OCI-LY7 (cell line): ENCODE results near the gene TAPT1. TPM values are rescaled to one million over a fixed set of nuclear protein-coding genes. Genes with fewer than 3 reads are reported as not detected.

Experiments
- BruUV-seq: library from RNA; stranded (reverse); fragments of 400-500 nt; replicated peaks from 2 replicates; lab custom pipeline; 2021; lab: Mats Ljungman, UMichigan
- CTCF ChIA-PET: fragments of 300-600 bp; sonication (Branson Sonifier 250); formaldehyde crosslinking; loops from one replicate; lab custom pipeline; 2022; ENCODE audit warnings: antibody characterized with exemption; ENCODE audit not compliant: unreplicated experiment; lab: Charles Lee
- POLR2A ChIA-PET: fragments of 300-600 bp; sonication (Branson Sonifier 250); formaldehyde crosslinking; loops from one replicate; lab custom pipeline; 2022; ENCODE audit warnings: antibody characterized with exemption; lab: Charles Lee
- DNase-seq: peaks from one replicate; pipeline ENCODE4 v3.0.0-alpha.2; 2015; ENCODE audit warnings: low spot score
- H2AFZ ChIP-seq: fragments of 200-600 bp; sonication (generic), shearing (Covaris generic); 2 replicates; pipeline ENCODE4 v1.6.1; 2014; ENCODE audit warnings: mild to moderate bottlenecking, antibody characterized with exemption, low read length, moderate library complexity
- H3K27ac ChIP-seq: fragments of 200-600 bp; sonication (generic); 2 replicates; pipeline ENCODE4 v1.5.1; 2014; ENCODE audit warnings: mixed run types, low read depth, mild to moderate bottlenecking, moderate library complexity, low read length, inconsistent platforms; ENCODE audit not compliant: poor library complexity, severe bottlenecking
- H3K36me3 ChIP-seq: fragments of 200-600 bp; sonication (generic); 2 replicates; pipeline ENCODE4 v1.6.1; 2014; ENCODE audit warnings: mild to moderate bottlenecking, antibody characterized with exemption, low read length, moderate library complexity, mixed read lengths; ENCODE audit not compliant: insufficient read depth
- H3K4me1 ChIP-seq: fragments of 200-600 bp; sonication (generic); 2 replicates; pipeline ENCODE4 v1.5.1; 2014; ENCODE audit warnings: mild to moderate bottlenecking, low read length; ENCODE audit not compliant: insufficient read depth, poor library complexity, severe bottlenecking
- H3K4me2 ChIP-seq: fragments of 200-600 bp; sonication (generic); 2 replicates; pipeline ENCODE4 v1.6.1; 2014; ENCODE audit warnings: mild to moderate bottlenecking, low read length
- H3K4me3 ChIP-seq: fragments of 200-600 bp; sonication (generic); 2 replicates; pipeline ENCODE4 v1.5.1; 2014; ENCODE audit warnings: mild to moderate bottlenecking, low read depth, low read length; ENCODE audit not compliant: poor library complexity, severe bottlenecking
- H3K79me2 ChIP-seq: fragments of 200-600 bp; sonication (generic); 2 replicates; pipeline ENCODE4 v1.6.1; 2016; ENCODE audit warnings: low read depth, mild to moderate bottlenecking, low read length, moderate library complexity, mixed read lengths; ENCODE audit not compliant: insufficient read depth
- H3K9me2 ChIP-seq: fragments of 200-600 bp; sonication (generic); 2 replicates; pipeline ENCODE4 v1.6.1; 2016; ENCODE audit warnings: mild to moderate bottlenecking, low read length, mixed read lengths; ENCODE audit not compliant: insufficient read depth
- H3K9me3 ChIP-seq: fragments of 200-600 bp; sonication (generic); 2 replicates; pipeline ENCODE4 v1.6.1; 2014; ENCODE audit warnings: mild to moderate bottlenecking, mixed run types, low read length, mixed read lengths
- H4K20me1 ChIP-seq: fragments of 200-600 bp; sonication (generic); 2 replicates; pipeline ENCODE4 v1.6.1; 2014; ENCODE audit warnings: mild to moderate bottlenecking, antibody characterized with exemption, low read length, moderate library complexity, mixed read lengths; ENCODE audit not compliant: insufficient read depth
- EZH2phosphoT487 ChIP-seq: fragments of 200-600 bp; sonication (generic); IDR thresholded peaks from 2 replicates; pipeline ENCODE4 v1.6.1; 2018; ENCODE audit warnings: low read depth, borderline replicate concordance, mild to moderate bottlenecking, mixed run types, antibody characterized with exemption, low read length, moderate library complexity, mixed read lengths
- intact Hi-C: fragments of 100-400 bp; cut with micrococcal nuclease; formaldehyde crosslinking; loops from one replicate; pipeline ENCODE4 v1.10.0; 2022; ENCODE audit not compliant: unreplicated experiment
- total RNA-seq, 2 experiments: library from RNA; depleted of rRNA in 1 of 2; stranded (reverse); fragments of >200 nt in 1 of 2; shearing (Covaris generic) in 1 of 2; gene quantifications; 2 replicates each; pipeline ENCODE4 v1.2.3, GENCODE V29; 2014 to 2022
- TF ChIP-seq, protein P1 (sequence below): fragments of 200-600 bp; sonication (generic); conservative IDR thresholded peaks from 2 replicates; pipeline ENCODE4 v1.5.1; 2014; ENCODE audit warnings: mild to moderate bottlenecking, antibody characterized with exemption, low read length, moderate library complexity, mixed read lengths

The TAPT1 gene
- total RNA-seq, 2 experiments from 2014 or later: 34.3 to 66.6 TPM

DNA sequence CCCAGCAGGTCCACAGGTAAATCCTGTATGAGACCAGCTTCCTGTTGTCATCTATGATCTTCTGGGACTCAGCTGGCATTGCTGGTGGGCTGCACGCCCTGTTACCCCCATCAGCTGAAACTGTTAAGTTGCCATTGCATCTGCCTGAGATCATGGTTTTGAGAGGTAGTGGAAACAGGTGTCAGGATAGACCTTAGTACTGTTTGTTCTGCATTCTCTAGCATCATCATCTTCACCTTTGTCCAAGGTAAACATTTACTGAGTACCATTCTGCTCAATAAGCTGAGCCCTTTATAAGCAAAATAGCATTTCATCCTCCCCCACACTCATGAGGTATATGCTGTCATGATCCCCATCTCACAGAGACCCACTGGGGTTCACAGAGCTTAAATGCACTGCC is 99.6 kb downstream of the TAPT1 start:
- Histone ChIP-seq H4K20me1 (no peaks in the 10 kb centered on the region), H3K4me3 (no peak overlapping the region), H3K79me2 (no peaks in the 10 kb centered on the region), H3K36me3 (no peaks in the 10 kb centered on the region), H3K9me2 (no peaks in the 10 kb centered on the region), H3K4me2 (no peak overlapping the region), H3K9me3 (no peaks in the 10 kb centered on the region), H2AFZ (no peak overlapping the region), H3K4me1 (no peaks in the 10 kb centered on the region), H3K27ac (no peak overlapping the region)
- intact Hi-C loops: no loop called here
- no peak for DNase-seq
- no peak for TF ChIP-seq EZH2phosphoT487
- TF ChIP-seq, protein P1, sequence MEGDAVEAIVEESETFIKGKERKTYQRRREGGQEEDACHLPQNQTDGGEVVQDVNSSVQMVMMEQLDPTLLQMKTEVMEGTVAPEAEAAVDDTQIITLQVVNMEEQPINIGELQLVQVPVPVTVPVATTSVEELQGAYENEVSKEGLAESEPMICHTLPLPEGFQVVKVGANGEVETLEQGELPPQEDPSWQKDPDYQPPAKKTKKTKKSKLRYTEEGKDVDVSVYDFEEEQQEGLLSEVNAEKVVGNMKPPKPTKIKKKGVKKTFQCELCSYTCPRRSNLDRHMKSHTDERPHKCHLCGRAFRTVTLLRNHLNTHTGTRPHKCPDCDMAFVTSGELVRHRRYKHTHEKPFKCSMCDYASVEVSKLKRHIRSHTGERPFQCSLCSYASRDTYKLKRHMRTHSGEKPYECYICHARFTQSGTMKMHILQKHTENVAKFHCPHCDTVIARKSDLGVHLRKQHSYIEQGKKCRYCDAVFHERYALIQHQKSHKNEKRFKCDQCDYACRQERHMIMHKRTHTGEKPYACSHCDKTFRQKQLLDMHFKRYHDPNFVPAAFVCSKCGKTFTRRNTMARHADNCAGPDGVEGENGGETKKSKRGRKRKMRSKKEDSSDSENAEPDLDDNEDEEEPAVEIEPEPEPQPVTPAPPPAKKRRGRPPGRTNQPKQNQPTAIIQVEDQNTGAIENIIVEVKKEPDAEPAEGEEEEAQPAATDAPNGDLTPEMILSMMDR: no peak
- POLR2A ChIA-PET: interaction anchor here (1.1 kb wide), 1 partner anchor 26 kb away, joined by 3 read pairs; no protein-coding TSS in a partner anchor
- no TSS peak for BruUV-seq
- CTCF ChIA-PET: no interaction called here

DNA sequence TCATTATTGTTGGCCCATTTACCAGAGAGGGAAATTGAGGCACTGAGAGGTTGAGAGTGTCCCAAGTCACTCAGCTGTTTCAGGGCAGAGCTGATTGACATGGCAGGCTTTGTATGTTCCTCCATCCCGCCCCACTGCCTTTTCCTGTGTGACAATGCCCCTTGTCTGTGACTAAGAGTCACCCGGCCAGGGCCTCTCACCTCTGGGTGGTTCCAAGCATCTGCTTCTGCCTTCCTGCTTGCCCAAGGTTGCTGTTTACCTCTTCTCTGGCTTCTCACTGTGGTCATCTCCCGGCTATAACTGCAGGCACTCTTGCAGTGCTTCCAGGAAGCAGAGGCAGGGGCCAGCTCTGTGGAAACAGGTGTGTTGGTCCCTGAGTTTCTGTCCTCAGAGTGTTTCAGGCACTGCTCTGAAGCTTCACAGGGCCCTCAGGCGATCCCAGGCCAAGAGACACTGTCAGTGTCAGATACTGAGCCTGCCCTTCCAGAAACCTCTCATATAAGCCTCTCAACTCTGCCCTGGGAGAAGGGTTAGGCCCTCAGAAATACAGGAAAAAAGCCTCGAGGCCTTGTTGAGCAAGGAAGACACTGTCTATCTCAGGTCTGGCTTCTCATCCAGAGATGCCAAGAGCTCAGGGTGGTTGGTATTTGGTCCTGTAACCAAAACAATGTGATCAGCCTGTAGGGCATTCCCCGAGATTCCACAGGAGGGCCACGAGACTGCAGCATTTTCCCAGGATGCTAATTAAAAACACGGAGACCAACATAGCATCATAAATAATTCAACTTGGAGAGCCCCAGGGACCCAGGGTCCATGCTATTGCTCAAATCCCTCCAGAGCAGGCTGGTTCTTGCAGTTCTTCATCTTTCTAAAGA is 100.5 kb downstream of the TAPT1 start:
- no peaks in the 10 kb centered on the region for H3K9me2 ChIP-seq
- no peaks in the 10 kb centered on the region for H3K36me3 ChIP-seq
- H2AFZ ChIP-seq: no peak overlapping the region
- no peaks in the 10 kb centered on the region for H3K4me1 ChIP-seq
- TF ChIP-seq EZH2phosphoT487: no peak
- TF ChIP-seq, protein P1: no peak
- H3K79me2 ChIP-seq: no peaks in the 10 kb centered on the region
- H3K4me3 ChIP-seq: no peak overlapping the region
- H3K27ac ChIP-seq: no peak overlapping the region
- intact Hi-C loops: no loop called here
- no peaks in the 10 kb centered on the region for H3K9me3 ChIP-seq
- no peak for DNase-seq
- no peaks in the 10 kb centered on the region for H4K20me1 ChIP-seq
- no peak overlapping the region for H3K4me2 ChIP-seq
- POLR2A ChIA-PET: interaction anchor here (1.1 to 1.3 kb wide), 2 partner anchors 9 to 25 kb away, joined by 3 to 5 read pairs; no protein-coding TSS in a partner anchor
- no TSS peak for BruUV-seq
- CTCF ChIA-PET: no interaction called here

DNA sequence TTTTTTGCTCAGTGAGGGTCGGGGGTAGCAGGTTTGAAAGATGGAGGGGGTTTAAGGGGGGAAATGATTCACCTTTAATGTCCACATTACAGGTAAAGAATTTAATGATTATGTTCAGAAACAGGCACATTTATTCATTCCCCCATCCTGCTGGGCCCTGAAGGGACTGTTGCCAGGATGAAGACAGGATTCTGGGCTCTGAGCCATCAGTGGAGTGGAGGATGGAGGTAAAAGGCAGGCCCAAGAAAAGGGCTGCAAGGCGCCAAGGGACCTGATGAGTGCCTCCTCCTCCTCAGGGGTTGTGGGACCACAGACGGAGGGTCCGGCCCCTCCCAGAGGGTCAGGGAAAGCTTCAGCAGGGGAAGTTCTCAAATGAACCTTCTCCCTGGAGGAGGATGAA is 102.0 kb downstream of the TAPT1 start:
- ChIA-PET CTCF (interaction anchor here (0.6 kb wide), 1 partner anchor 193 kb away, joined by 3 read pairs; no protein-coding TSS in a partner anchor), POLR2A (no interaction called here)
- H3K9me3 ChIP-seq: no peaks in the 10 kb centered on the region
- H3K9me2 ChIP-seq: no peaks in the 10 kb centered on the region
- H3K4me1 ChIP-seq: no peaks in the 10 kb centered on the region
- H3K27ac ChIP-seq: no peak overlapping the region
- H3K36me3 ChIP-seq: no peaks in the 10 kb centered on the region
- H3K79me2 ChIP-seq: no peaks in the 10 kb centered on the region
- no peak for DNase-seq
- H4K20me1 ChIP-seq: no peaks in the 10 kb centered on the region
- no peak overlapping the region for H2AFZ ChIP-seq
- no TSS peak for BruUV-seq
- H3K4me2 ChIP-seq: no peak overlapping the region
- intact Hi-C loops: no loop called here
- no peak overlapping the region for H3K4me3 ChIP-seq
- TF ChIP-seq EZH2phosphoT487: no peak
- TF ChIP-seq, protein P1: no peak
